Muscle layer of colon (tissue), 2 donors: ENCODE results near the gene EIF5A.

Source experiments
- H3K27ac ChIP-seq: one replicate; pipeline ENCODE4 v1.7.0; 2013; ENCODE audit warnings: low read depth, mild to moderate bottlenecking, low read length, moderate library complexity
- H3K27me3 ChIP-seq, 2 donors: one replicate each; pipeline ENCODE4 v1.7.0; 2013; ENCODE audit warnings: low read length in 2 of 2, mild to moderate bottlenecking in 2 of 2; ENCODE audit not compliant: insufficient read depth in 2 of 2, control insufficient read depth in 1 of 2
- H3K36me3 ChIP-seq: one replicate; pipeline ENCODE4 v1.7.0; 2013; ENCODE audit warnings: mild to moderate bottlenecking, low read length; ENCODE audit not compliant: insufficient read depth
- H3K4me1 ChIP-seq: one replicate; pipeline ENCODE4 v1.7.0; 2013; ENCODE audit warnings: mild to moderate bottlenecking, low read length; ENCODE audit not compliant: insufficient read depth
- H3K4me3 ChIP-seq, 2 donors: one replicate each; pipeline ENCODE4 v1.7.0; 2013; ENCODE audit warnings: low read length in 2 of 2, low read depth in 1 of 2, mild to moderate bottlenecking in 1 of 2, moderate library complexity in 1 of 2
- H3K9ac ChIP-seq: one replicate; pipeline ENCODE4 v1.7.0; 2013; ENCODE audit warnings: low read length
- H3K9me3 ChIP-seq: one replicate; pipeline ENCODE4 v1.7.0; 2013; ENCODE audit warnings: mild to moderate bottlenecking, low read length
- donor health status: abdominal sarcoma.
- donor health status: Adenocarcinoma of cecum.

EIF5A gene

DNA sequence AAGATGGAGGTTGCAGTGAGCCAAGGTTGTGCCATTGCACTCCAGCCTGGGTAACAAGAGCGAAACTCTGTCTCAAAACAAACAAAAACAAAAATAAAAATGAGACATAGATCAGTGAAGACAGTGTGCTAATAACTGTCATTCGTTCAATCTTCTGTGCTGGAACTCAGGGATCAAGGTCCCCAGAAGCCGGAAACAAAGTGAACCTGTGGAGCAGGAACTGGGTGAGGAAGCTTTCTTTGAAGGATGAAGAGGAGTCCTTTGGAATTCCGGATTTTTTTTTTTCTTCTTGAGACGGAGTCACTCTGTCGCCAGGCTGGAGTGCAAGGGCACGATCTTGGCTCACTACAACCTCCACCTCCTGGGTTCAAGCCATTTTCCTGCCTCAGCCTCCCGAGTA, 28.0 kb upstream of the EIF5A start:
- H3K4me3 ChIP-seq: no peak overlapping the region
- H3K27ac ChIP-seq: no peak overlapping the region
- H3K27me3 ChIP-seq: no peaks in the 10 kb centered on the region
- H3K4me1 ChIP-seq: peaks cover 23% of the 10 kb centered on the region
- H3K9ac ChIP-seq: no peak overlapping the region
- peaks cover 8% of the 10 kb centered on the region for H3K36me3 ChIP-seq
- H3K9me3 ChIP-seq: no peaks in the 10 kb centered on the region

DNA sequence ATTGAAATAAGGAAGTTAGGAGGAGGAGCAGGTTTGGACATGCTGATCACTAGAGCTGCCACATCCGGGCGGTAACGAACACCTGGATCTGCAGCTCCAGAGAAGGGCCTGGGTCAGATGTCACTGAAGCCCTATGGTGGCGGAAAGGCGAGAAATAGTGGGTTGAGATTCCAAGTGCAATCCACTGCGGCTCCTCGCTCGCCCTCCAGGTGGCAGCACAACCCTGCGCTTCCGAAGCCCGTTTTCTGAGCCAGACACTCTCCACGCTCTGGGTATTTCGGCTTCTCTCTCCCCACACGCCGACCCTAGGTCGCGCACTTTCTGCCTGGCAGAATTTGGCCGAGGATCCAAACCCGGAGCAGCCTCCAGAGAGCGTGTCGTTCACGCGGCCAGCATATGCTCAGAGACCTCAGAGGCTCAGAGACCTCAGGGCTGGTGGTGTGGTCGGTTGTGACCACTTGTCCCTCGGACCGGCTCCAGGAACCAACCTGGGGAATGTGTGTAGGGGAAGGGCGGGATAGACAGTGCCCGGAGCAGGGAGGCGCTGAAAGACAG, 26.8 kb upstream of the EIF5A start:
- Histone ChIP-seq H3K4me1 (peaks cover 32% of the 10 kb centered on the region), H3K4me3 (peak overlapping the region; percentile 53 to 70), H3K36me3 (peaks cover 19% of the 10 kb centered on the region), H3K9me3 (no peaks in the 10 kb centered on the region), H3K27ac (peak overlapping the region; percentile 92), H3K9ac (no peak overlapping the region), H3K27me3 (no peaks in the 10 kb centered on the region)

DNA sequence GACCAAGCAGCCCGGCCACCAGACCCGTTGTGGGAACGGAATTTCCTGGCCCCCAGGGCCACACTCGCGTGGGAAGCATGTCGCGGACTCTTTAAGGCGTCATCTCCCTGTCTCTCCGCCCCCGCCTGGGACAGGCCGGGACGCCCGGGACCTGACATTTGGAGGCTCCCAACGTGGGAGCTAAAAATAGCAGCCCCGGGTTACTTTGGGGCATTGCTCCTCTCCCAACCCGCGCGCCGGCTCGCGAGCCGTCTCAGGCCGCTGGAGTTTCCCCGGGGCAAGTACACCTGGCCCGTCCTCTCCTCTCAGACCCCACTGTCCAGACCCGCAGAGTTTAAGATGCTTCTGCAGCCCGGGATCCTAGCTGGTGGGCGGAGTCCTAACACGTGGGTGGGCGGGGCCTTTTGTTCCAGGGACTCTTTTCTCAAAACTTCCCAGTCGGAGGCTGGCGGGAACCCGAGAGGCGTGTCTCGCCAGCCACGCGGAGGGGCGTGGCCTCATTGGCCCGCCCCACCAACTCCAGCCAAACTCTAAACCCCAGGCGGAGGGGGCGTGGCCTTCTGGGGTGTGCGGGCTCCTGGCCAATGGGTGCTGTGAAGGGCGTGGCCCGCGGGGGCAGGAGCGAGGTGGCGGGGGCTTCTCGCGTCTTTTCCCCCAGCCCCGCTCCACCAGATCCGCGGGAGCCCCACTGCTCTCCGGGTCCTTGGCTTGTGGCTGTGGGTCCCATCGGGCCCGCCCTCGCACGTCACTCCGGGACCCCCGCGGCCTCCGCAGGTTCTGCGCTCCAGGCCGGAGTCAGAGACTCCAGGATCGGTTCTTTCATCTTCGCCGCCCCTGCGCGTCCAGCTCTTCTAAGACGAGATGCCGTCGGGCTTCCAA, 26.1 kb upstream of the EIF5A start, which contains the start of gene SLC2A4:
Gene SLC2A4, plus strand, starts transcription at position 645 of the 879 bp plus-strand sequence. Its CDS starts 217 bp downstream, at position 862.
- Histone ChIP-seq H3K9me3 (no peaks in the 10 kb centered on the region), H3K36me3 (peaks cover 27% of the 10 kb centered on the region), H3K9ac (peak within 1 kb of the TSS; percentile 81), H3K27me3 (no peaks in the 10 kb centered on the region), H3K4me1 (peaks cover 32% of the 10 kb centered on the region), H3K4me3 (peak within 1 kb of the TSS; percentile 53 to 85), H3K27ac (peak within 1 kb of the TSS; percentile 92)

DNA sequence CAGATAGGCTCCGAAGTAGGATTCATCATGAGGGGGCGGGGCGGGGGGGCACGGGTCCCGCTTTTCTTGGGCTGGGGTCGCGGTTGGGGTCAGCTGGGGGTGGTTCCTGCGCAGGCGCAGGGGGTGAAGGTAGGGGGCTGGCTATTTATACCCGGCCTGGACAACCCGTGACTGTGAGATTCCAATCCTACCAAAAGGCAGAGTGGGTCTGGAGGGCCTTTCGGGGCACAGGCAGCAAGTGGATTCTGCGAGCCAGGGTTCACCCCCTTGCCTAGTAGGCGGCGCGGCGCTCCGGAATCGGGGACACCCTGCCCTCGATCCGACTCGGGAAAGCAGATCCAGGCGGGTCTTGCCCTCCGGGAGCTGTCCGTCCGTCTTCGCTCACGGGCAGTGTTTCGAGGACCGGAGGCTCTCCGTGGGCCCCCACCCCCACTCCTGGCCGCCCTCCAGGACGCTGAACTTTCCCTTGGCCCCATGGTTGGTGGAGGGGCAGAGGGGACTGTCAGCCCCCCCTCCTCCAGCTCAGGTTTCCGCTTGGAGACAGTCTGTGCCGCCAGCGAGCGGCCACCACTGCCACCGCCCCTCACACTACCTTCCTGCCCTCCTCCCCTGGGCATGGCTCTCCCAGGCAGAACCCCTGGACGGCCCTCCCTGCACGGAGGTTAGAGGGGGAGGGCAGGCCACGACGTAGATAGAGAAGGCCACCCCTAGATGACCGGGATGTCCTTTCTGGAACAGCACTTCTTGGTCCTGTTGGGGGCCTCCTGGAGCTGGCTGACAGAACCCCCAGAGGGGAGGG, 25.3 kb upstream of the EIF5A start:
- H3K4me3 ChIP-seq: peak overlapping the region; percentile 53 to 85
- peak overlapping the region; percentile 83 for H3K27ac ChIP-seq
- H3K4me1 ChIP-seq: peaks cover 32% of the 10 kb centered on the region
- peak overlapping the region; percentile 81 for H3K9ac ChIP-seq
- no peaks in the 10 kb centered on the region for H3K9me3 ChIP-seq
- H3K27me3 ChIP-seq: no peaks in the 10 kb centered on the region
- H3K36me3 ChIP-seq: peaks cover 32% of the 10 kb centered on the region

DNA sequence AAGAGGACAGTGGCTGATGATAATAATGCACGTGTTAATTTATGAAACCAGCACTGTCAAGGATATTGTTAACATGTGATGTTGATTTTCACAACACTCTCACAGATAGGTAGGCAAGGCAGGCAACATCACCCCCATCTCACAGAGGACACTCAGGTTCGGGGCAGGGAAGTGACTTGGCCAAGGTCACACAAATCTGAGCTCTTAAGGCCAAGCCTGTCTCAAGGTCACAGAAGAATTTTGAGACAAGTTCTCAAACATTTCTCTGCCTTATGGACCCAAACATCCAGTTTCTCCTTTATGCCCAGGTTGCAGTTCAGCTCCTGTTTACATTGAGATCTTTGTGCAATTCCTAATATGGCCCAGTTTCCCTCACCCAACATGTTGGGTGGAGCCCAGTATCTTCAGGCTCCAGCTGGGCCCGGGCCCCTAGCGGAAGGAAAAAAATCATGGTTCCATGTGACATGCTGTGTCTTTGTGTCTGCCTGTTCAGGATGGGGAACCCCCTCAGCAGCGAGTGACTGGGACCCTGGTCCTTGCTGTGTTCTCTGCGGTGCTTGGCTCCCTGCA, 24.6 kb upstream of the EIF5A start:
- peaks cover 32% of the 10 kb centered on the region for H3K36me3 ChIP-seq
- no peaks in the 10 kb centered on the region for H3K27me3 ChIP-seq
- H3K4me3 ChIP-seq: peak overlapping the region; percentile 53 to 85
- no peaks in the 10 kb centered on the region for H3K9me3 ChIP-seq
- peak overlapping the region; percentile 81 for H3K9ac ChIP-seq
- H3K4me1 ChIP-seq: peaks cover 32% of the 10 kb centered on the region
- H3K27ac ChIP-seq: peak overlapping the region; percentile 83

DNA sequence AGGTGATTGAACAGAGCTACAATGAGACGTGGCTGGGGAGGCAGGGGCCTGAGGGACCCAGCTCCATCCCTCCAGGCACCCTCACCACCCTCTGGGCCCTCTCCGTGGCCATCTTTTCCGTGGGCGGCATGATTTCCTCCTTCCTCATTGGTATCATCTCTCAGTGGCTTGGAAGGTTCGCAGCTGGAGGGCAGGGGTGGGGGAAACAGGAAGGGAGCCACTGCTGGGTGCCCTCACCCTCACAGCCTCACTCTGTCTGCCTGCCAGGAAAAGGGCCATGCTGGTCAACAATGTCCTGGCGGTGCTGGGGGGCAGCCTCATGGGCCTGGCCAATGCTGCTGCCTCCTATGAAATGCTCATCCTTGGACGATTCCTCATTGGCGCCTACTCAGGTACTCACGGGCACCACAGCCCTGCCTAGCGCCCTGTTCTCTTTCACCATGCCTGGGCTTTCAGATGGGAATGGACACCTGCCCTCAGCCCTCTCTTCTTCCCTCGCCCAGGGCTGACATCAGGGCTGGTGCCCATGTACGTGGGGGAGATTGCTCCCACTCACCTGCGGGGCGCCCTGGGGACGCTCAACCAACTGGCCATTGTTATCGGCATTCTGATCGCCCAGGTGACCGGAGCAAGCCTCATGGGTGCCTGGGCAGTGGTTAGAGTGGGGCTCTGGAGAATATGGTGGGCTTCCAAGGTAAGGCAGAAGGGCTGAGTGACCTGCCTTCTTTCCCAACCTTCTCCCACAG, 23.8 kb upstream of the EIF5A start:
- peak overlapping the region; percentile 83 for H3K27ac ChIP-seq
- H3K4me3 ChIP-seq: peak overlapping the region; percentile 53 to 85
- H3K36me3 ChIP-seq: peaks cover 32% of the 10 kb centered on the region
- no peaks in the 10 kb centered on the region for H3K27me3 ChIP-seq
- peak overlapping the region; percentile 81 for H3K9ac ChIP-seq
- no peaks in the 10 kb centered on the region for H3K9me3 ChIP-seq
- H3K4me1 ChIP-seq: peaks cover 32% of the 10 kb centered on the region

DNA sequence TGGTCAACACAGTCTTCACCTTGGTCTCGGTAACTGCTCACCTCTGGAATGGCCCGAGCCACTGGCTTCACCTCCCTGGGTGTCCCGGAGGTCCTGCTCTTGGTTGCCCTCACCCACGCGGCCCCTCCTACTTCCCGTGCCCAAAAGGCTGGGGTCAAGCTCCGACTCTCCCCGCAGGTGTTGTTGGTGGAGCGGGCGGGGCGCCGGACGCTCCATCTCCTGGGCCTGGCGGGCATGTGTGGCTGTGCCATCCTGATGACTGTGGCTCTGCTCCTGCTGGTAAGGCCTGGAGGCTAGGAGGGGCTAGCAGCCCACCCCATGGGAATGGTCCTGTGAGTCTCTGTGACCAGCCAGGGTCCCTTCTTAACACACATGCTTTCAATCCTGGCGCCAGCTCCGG, 22.5 kb upstream of the EIF5A start:
- H3K4me3 ChIP-seq: no peak overlapping the region
- peaks cover 32% of the 10 kb centered on the region for H3K36me3 ChIP-seq
- peaks cover 32% of the 10 kb centered on the region for H3K4me1 ChIP-seq
- no peaks in the 10 kb centered on the region for H3K9me3 ChIP-seq
- H3K27me3 ChIP-seq: peaks cover 0 to 4% of the 10 kb centered on the region in 2 donors
- H3K27ac ChIP-seq: peak overlapping the region; percentile 59
- no peak overlapping the region for H3K9ac ChIP-seq

DNA sequence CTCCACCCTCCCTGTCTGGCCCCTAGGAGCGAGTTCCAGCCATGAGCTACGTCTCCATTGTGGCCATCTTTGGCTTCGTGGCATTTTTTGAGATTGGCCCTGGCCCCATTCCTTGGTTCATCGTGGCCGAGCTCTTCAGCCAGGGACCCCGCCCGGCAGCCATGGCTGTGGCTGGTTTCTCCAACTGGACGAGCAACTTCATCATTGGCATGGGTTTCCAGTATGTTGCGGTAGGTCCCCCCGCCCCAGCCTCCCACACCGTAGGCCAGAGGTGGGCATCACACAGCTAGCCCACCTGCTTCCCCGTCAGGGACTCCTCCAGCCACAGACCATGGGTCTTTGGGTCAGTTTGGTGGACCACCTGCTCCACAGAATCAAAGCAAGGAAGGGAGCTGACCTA, 21.7 kb upstream of the EIF5A start:
- Histone ChIP-seq H3K9me3 (no peaks in the 10 kb centered on the region), H3K36me3 (peaks cover 32% of the 10 kb centered on the region), H3K27me3 (peaks cover 0 to 9% of the 10 kb centered on the region in 2 donors), H3K4me1 (peaks cover 32% of the 10 kb centered on the region), H3K27ac (peak overlapping the region; percentile 37), H3K4me3 (no peak overlapping the region), H3K9ac (no peak overlapping the region)

DNA sequence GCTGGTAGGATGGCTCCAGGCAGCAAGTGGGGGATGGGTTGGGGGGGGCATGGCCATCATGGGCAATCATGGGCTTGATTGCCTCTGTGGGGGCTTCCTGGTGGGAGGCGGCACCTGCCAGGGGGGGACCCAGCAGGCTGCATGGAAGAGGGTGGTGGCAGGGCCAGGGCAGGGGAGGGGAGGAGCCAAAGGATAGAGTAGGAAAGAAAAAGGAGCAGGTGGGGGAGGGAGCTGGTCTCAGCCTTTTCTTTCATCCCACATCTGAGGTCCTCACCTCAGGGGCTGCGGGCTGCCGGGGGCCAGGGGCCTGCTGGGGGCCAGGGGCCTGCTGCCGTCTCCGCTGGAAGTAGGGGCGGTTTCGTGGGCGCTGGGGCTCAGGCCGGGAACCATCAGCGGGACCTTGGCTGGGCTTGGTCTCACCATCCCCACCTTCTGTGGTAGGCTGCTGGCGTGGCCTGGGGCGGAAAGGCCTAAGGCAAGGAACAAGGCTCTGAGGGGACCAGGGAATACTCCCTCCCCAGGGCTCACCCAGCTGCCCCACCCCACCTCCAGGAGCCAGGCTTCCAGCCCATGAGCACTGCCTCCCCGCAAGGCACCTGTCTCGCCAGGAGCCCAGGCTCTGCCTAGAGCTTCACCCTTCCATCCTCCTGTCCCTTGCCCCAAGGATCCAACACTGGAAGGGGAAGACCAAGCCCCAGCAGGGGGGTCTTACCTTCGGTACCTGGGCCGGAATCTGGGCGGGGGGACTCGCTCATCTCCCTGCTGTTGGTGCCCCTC, 18.0 kb upstream of the EIF5A start:
- H3K9ac ChIP-seq: no peak overlapping the region
- no peaks in the 10 kb centered on the region for H3K9me3 ChIP-seq
- no peak overlapping the region for H3K4me3 ChIP-seq
- peaks cover 24% of the 10 kb centered on the region for H3K36me3 ChIP-seq
- H3K27ac ChIP-seq: peak overlapping the region; percentile 55
- peaks cover 43% of the 10 kb centered on the region for H3K4me1 ChIP-seq
- H3K27me3 ChIP-seq: peaks cover 0 to 17% of the 10 kb centered on the region in 2 donors

DNA sequence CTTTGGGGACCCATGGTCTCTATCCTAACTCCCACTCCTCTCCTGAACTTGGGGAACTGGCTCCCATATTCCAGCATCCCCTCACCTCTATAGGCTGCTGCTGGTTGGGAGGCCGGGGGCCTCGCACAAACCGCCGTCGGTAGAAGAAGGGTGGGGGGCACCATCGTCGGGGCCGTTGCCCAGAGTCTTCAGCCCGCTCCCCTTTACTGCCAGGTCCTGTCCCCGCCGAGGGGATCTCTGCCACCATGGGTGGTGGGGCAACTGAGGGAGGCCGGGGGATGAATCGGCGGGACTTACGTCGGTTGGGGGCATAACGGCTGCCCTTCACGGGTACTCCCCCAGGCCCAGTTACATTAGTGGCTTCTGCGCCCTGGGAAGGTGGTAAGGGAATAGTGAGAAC, 17.3 kb upstream of the EIF5A start:
- Histone ChIP-seq H3K36me3 (peaks cover 17% of the 10 kb centered on the region), H3K4me1 (peaks cover 40% of the 10 kb centered on the region), H3K9me3 (no peaks in the 10 kb centered on the region), H3K4me3 (no peak overlapping the region), H3K27ac (no peak overlapping the region), H3K9ac (no peak overlapping the region), H3K27me3 (peaks cover 0 to 23% of the 10 kb centered on the region in 2 donors)
